Trophoblast cell (in vitro differentiated cells and primary cell): ENCODE data around the gene DPF1.

ENCODE experiments used
- DNase-seq, 2 donors: peaks; one replicate each; pipeline ENCODE4 v3.0.0-alpha.2; 2016
- H2AFZ ChIP-seq: 2 replicates; pipeline ENCODE4 v1.6.1; 2013; ENCODE audit warnings: low read length, moderate library complexity, mild to moderate bottlenecking; ENCODE audit not compliant: insufficient read depth, poor library complexity
- H2AK5ac ChIP-seq: 2 replicates; pipeline ENCODE4 v1.6.1; 2013; ENCODE audit warnings: mild to moderate bottlenecking, low read length
- H2BK120ac ChIP-seq: 2 replicates; pipeline ENCODE4 v1.6.1; 2013; ENCODE audit warnings: low read length, mild to moderate bottlenecking, moderate library complexity; ENCODE audit not compliant: insufficient read depth, poor library complexity
- H2BK12ac ChIP-seq: 2 replicates; pipeline ENCODE4 v1.6.1; 2013; ENCODE audit warnings: mild to moderate bottlenecking, low read length, moderate library complexity
- H2BK5ac ChIP-seq: 2 replicates; pipeline ENCODE4 v1.6.1; 2013; ENCODE audit warnings: low read length, low read depth, moderate library complexity, mild to moderate bottlenecking; ENCODE audit not compliant: poor library complexity
- H3K14ac ChIP-seq: 2 replicates; pipeline ENCODE4 v1.6.1; 2013; ENCODE audit warnings: mild to moderate bottlenecking, low read length
- H3K18ac ChIP-seq: 2 replicates; pipeline ENCODE4 v1.6.1; 2013; ENCODE audit warnings: mild to moderate bottlenecking, low read length
- H3K23ac ChIP-seq: 2 replicates; pipeline ENCODE4 v1.6.1; 2013; ENCODE audit warnings: low read length
- H3K27ac ChIP-seq: 2 replicates; pipeline ENCODE4 v1.5.1; 2013; ENCODE audit warnings: low read depth, mild to moderate bottlenecking, inconsistent platforms, low read length, moderate library complexity
- H3K27me3 ChIP-seq: 2 replicates; pipeline ENCODE4 v1.6.1; 2013; ENCODE audit warnings: inconsistent platforms, mild to moderate bottlenecking, low read length, moderate library complexity; ENCODE audit not compliant: insufficient read depth
- H3K36me3 ChIP-seq, 2 experiments: 1 replicate in 1 of 2; 2 replicates in 1 of 2; pipeline ENCODE4 v1.6.1; 2013; ENCODE audit warnings: low read length in 2 of 2, mild to moderate bottlenecking in 2 of 2, moderate library complexity in 1 of 2; ENCODE audit not compliant: insufficient read depth in 2 of 2, control insufficient read depth in 1 of 2
- H3K4ac ChIP-seq: 2 replicates; pipeline ENCODE4 v1.6.1; 2013; ENCODE audit warnings: low read depth, mild to moderate bottlenecking, low read length, moderate library complexity
- H3K4me1 ChIP-seq, 2 experiments: 1 replicate in 1 of 2; 2 replicates in 1 of 2; pipeline ENCODE4 v1.6.1; 2013; ENCODE audit warnings: low read length in 2 of 2, mild to moderate bottlenecking in 2 of 2, moderate library complexity in 1 of 2; ENCODE audit not compliant: insufficient read depth in 2 of 2, control insufficient read depth in 1 of 2
- H3K4me2 ChIP-seq: 2 replicates; pipeline ENCODE4 v1.6.1; 2013; ENCODE audit warnings: inconsistent platforms, mild to moderate bottlenecking, low read length, moderate library complexity
- H3K4me3 ChIP-seq: 2 replicates; pipeline ENCODE4 v1.5.1; 2013; ENCODE audit warnings: mild to moderate bottlenecking, low read depth, low read length, inconsistent platforms
- H3K79me1 ChIP-seq: one replicate; pipeline ENCODE4 v1.6.1; 2013; ENCODE audit warnings: low read length
- H3K79me2 ChIP-seq: 2 replicates; pipeline ENCODE4 v1.6.1; 2013; ENCODE audit warnings: low read length, mild to moderate bottlenecking; ENCODE audit not compliant: control insufficient read depth, insufficient read depth, poor library complexity
- H3K9ac ChIP-seq: 2 replicates; pipeline ENCODE4 v1.6.1; 2013; ENCODE audit warnings: mild to moderate bottlenecking, low read length
- H3K9me3 ChIP-seq: 2 replicates; pipeline ENCODE4 v1.6.1; 2013; ENCODE audit warnings: low read depth, mild to moderate bottlenecking, control low read depth, inconsistent platforms, low read length; ENCODE audit not compliant: insufficient read depth
- H4K12ac ChIP-seq: 2 replicates; pipeline ENCODE4 v1.6.1; 2013; ENCODE audit warnings: low read depth, mild to moderate bottlenecking, low read length, moderate library complexity
- H4K8ac ChIP-seq: 2 replicates; pipeline ENCODE4 v1.6.1; 2013; ENCODE audit warnings: low read depth, mild to moderate bottlenecking, low read length, moderate library complexity
- H4K91ac ChIP-seq: one replicate; pipeline ENCODE4 v1.6.1; 2013; ENCODE audit warnings: low read depth, mild to moderate bottlenecking, low read length, moderate library complexity
- WGBS: extraction: QIAGEN DNeasy Blood & Tissue Kit; methylation state at CpG from one replicate; pipeline ENCODE4 v1.1.7; 2013; ENCODE audit warnings: missing lambda C conversion rate; ENCODE audit not compliant: insufficient read length, insufficient coverage; ENCODE audit errors: extremely low coverage; 5-methylcytosine and 5-hydroxymethylcytosine counted together

Gene DPF1

GRCh38 chr19:38221919-38222830, 1.8 kb downstream of the DPF1 start:
- Histone ChIP-seq H3K79me1 (no peaks in the 10 kb centered on the region), H3K9ac (no peak overlapping the region), H3K4me1 (peaks cover 5 to 8% of the 10 kb centered on the region in 2 experiments), H3K14ac (no peak overlapping the region), H2AK5ac (no peak overlapping the region), H3K27me3 (no peaks in the 10 kb centered on the region), H2BK120ac (no peak overlapping the region), H3K23ac (no peak overlapping the region), H3K18ac (no peak overlapping the region), H3K9me3 (peaks cover 4% of the 10 kb centered on the region), H3K4me3 (no peak overlapping the region), H4K8ac (no peak overlapping the region), H3K27ac (no peak overlapping the region), H4K91ac (no peak overlapping the region), H3K79me2 (peaks cover 2% of the 10 kb centered on the region), H3K4me2 (no peak overlapping the region), H2BK12ac (no peak overlapping the region), H2BK5ac (no peak overlapping the region), H3K4ac (no peak overlapping the region), H4K12ac (no peak overlapping the region), H2AFZ (no peak overlapping the region), H3K36me3 (peaks cover 0 to 1% of the 10 kb centered on the region in 2 experiments)
- no CpG with 5 or more reads among the region's 64 CpGs for WGBS
- DNase-seq, result no peak

GRCh38 chr19:38221421-38221820, 2.6 kb downstream of the DPF1 start:
- Histone ChIP-seq H3K9me3 (peaks cover 4% of the 10 kb centered on the region), H3K14ac (no peak overlapping the region), H3K36me3 (peaks cover 0 to 1% of the 10 kb centered on the region in 2 experiments), H2BK120ac (no peak overlapping the region), H3K9ac (no peak overlapping the region), H3K18ac (no peak overlapping the region), H3K4me2 (no peak overlapping the region), H3K23ac (no peak overlapping the region), H2AFZ (no peak overlapping the region), H3K4ac (no peak overlapping the region), H4K8ac (no peak overlapping the region), H2BK5ac (no peak overlapping the region), H4K91ac (no peak overlapping the region), H2AK5ac (no peak overlapping the region), H4K12ac (no peak overlapping the region), H3K4me1 (peaks cover 5 to 8% of the 10 kb centered on the region in 2 experiments), H2BK12ac (no peak overlapping the region), H3K79me1 (no peaks in the 10 kb centered on the region), H3K27me3 (no peaks in the 10 kb centered on the region), H3K27ac (no peak overlapping the region), H3K79me2 (peaks cover 2% of the 10 kb centered on the region), H3K4me3 (no peak overlapping the region)
- no CpG with 5 or more reads among the region's 6 CpGs for WGBS
- no peak for DNase-seq

- H3K9me3 ChIP-seq, result peaks cover 4% of the 10 kb centered on the region
- H2BK12ac ChIP-seq, result no peak overlapping the region
- H4K91ac ChIP-seq, result no peak overlapping the region
- H3K18ac ChIP-seq, result no peak overlapping the region
- no peak overlapping the region for H3K4ac ChIP-seq
- H2AK5ac ChIP-seq, result no peak overlapping the region
- H4K8ac ChIP-seq, result no peak overlapping the region
- WGBS, result no CpG with 5 or more reads among the region's 10 CpGs
- no peak overlapping the region for H3K9ac ChIP-seq
- DNase-seq, result peak in 1 of 2 donors; percentile 57
- no peaks in the 10 kb centered on the region for H3K79me1 ChIP-seq
- no peak overlapping the region for H2AFZ ChIP-seq
- H2BK5ac ChIP-seq, result no peak overlapping the region
- no peak overlapping the region for H3K4me3 ChIP-seq
- no peak overlapping the region for H3K27ac ChIP-seq
- no peaks in the 10 kb centered on the region for H3K27me3 ChIP-seq
- H3K4me2 ChIP-seq, result no peak overlapping the region
- H3K14ac ChIP-seq, result no peak overlapping the region
- H3K4me1 ChIP-seq, result peaks cover under 1 to 6% of the 10 kb centered on the region in 2 experiments
- H4K12ac ChIP-seq, result no peak overlapping the region
- peaks cover under 1 to 1% of the 10 kb centered on the region in 2 experiments for H3K36me3 ChIP-seq
- no peak overlapping the region for H3K23ac ChIP-seq
- H3K79me2 ChIP-seq, result peaks cover 1% of the 10 kb centered on the region
- no peak overlapping the region for H2BK120ac ChIP-seq
These were observed 4.8 kb downstream of the DPF1 start for GRCh38 chr19:38219221-38219620.

- H4K12ac ChIP-seq, result no peak overlapping the region
These were observed 5.8 kb downstream of the DPF1 start for GRCh38 chr19:38218204-38218603.

More at GRCh38 chr19:38218204-38218603, 5.8 kb downstream of the DPF1 start:
- Histone ChIP-seq H3K4ac (no peak overlapping the region), H3K79me1 (no peaks in the 10 kb centered on the region), H2AK5ac (no peak overlapping the region), H3K14ac (no peak overlapping the region), H3K18ac (no peak overlapping the region), H3K4me2 (no peak overlapping the region), H4K91ac (no peak overlapping the region), H3K4me3 (no peak overlapping the region), H2BK12ac (no peak overlapping the region), H3K79me2 (no peaks in the 10 kb centered on the region), H2BK5ac (no peak overlapping the region), H3K9ac (no peak overlapping the region), H3K27me3 (no peaks in the 10 kb centered on the region), H3K36me3 (peaks cover 1 to 2% of the 10 kb centered on the region in 2 experiments), H2AFZ (no peak overlapping the region), H3K4me1 (peaks cover 0 to 6% of the 10 kb centered on the region in 2 experiments), H4K8ac (no peak overlapping the region), H3K23ac (no peak overlapping the region), H3K9me3 (peaks cover 4% of the 10 kb centered on the region), H2BK120ac (no peak overlapping the region), H3K27ac (no peak overlapping the region)
- no peak for DNase-seq
- WGBS, result no CpG with 5 or more reads among the region's 3 CpGs
